GM12878 (cell line): ENCODE data around the gene KMT2E. TPM values are rescaled to one million over a fixed set of nuclear protein-coding genes. Genes with fewer than 3 reads are reported as not detected.

ENCODE experiments used
- ATAC-seq: fragments of 200-7000 bp; cut with Tn5 transposase; 3 replicates; pipeline ENCODE4 v1.9.1; 2020; ENCODE audit warnings: mild to moderate bottlenecking, moderate library complexity
- BruUV-seq: library from RNA; stranded (reverse); fragments of 400-500 nt; replicated peaks from 2 replicates; lab custom pipeline; 2021; lab: Mats Ljungman, UMichigan
- CTCF ChIA-PET: fragments of 300-600 bp; sonication (Branson Sonifier 250); formaldehyde crosslinking; extraction: SDS; loops from one replicate; lab custom pipeline; 2021; ENCODE audit warnings: inconsistent platforms; lab: Yijun Ruan, JAX
- POLR2A ChIA-PET: fragments of 350-600 bp; formaldehyde crosslinking; extraction: SDS; loops from one replicate; lab custom pipeline; 2021; ENCODE audit warnings: inconsistent platforms; lab: Charles Lee
- RAD21 ChIA-PET: fragments of 300-600 bp; sonication (Branson Sonifier 250); formaldehyde crosslinking; loops from one replicate; lab custom pipeline; 2023; ENCODE audit warnings: antibody characterized with exemption; ENCODE audit not compliant: unreplicated experiment; lab: Charles Lee
- SMC1A ChIA-PET: fragments of 300-600 bp; sonication (Branson Sonifier 250); formaldehyde crosslinking; loops from one replicate; lab custom pipeline; 2023; ENCODE audit not compliant: unreplicated experiment, uncharacterized antibody; lab: Charles Lee
- DNase-seq: peaks from one replicate; pipeline ENCODE4 v3.0.0-alpha.2; 2011; ENCODE audit warnings: low read depth, low spot score
- FAIRE-seq: peaks from 3 replicates; lab custom pipeline; 2011; peaks lifted over from hg19 to GRCh38; lab: Jason Lieb, UNC
- H2AFZ ChIP-seq: 2 replicates; pipeline ENCODE4 v1.6.0; 2011; ENCODE audit warnings: low read depth, low read length, control low read depth; ENCODE audit not compliant: control insufficient read depth
- H3K27ac ChIP-seq: 2 replicates; pipeline ENCODE4 v1.5.1; 2011; ENCODE audit warnings: control low read depth; ENCODE audit not compliant: control insufficient read depth, insufficient read depth
- H3K27me3 ChIP-seq, 2 experiments: replicated peaks in 1 of 2; 2 replicates each; pipeline versions ENCODE4 v1.6.0 to v1.6.1; 2011; ENCODE audit warnings: low read length in 1 of 2; ENCODE audit not compliant: control insufficient read depth in 2 of 2, insufficient read depth in 2 of 2
- H3K36me3 ChIP-seq, 2 experiments: 2 replicates each; pipeline ENCODE4 v1.5.1; 2011; ENCODE audit warnings: low read length in 1 of 2; ENCODE audit not compliant: control insufficient read depth in 2 of 2, insufficient read depth in 2 of 2
- H3K4me1 ChIP-seq: 2 replicates; pipeline ENCODE4 v1.6.1; 2011; ENCODE audit warnings: mild to moderate bottlenecking, low read length, moderate library complexity, mixed read lengths; ENCODE audit not compliant: control insufficient read depth, insufficient read depth
- H3K4me2 ChIP-seq: 2 replicates; pipeline ENCODE4 v1.6.0; 2011; ENCODE audit warnings: control low read depth; ENCODE audit not compliant: control insufficient read depth, insufficient read depth
- H3K4me3 ChIP-seq: fragments of 200-600 bp; sonication (generic); 2 replicates; pipeline ENCODE4 v1.5.1; 2016
- H3K79me2 ChIP-seq: 2 replicates; pipeline ENCODE4 v1.6.0; 2011; ENCODE audit warnings: low read length; ENCODE audit not compliant: control insufficient read depth, insufficient read depth
- H3K9ac ChIP-seq: 2 replicates; pipeline ENCODE4 v1.8.0; 2011; ENCODE audit warnings: low read length, control low read depth, mixed read lengths; ENCODE audit not compliant: control insufficient read depth, insufficient read depth
- H3K9me3 ChIP-seq: replicated peaks from 3 replicates; pipeline ENCODE4 v1.5.1; 2011; ENCODE audit warnings: mild to moderate bottlenecking, low read length; ENCODE audit not compliant: control insufficient read depth, insufficient read depth
- H4K20me1 ChIP-seq: 2 replicates; pipeline ENCODE4 v1.6.0; 2011; ENCODE audit not compliant: control insufficient read depth, insufficient read depth
- ASH2L ChIP-seq: fragments of 300-600, 200-600 bp; sonication (generic); IDR thresholded peaks from 2 replicates; pipeline ENCODE4 v1.6.1; 2017; ENCODE audit warnings: low read depth, mild to moderate bottlenecking, borderline replicate concordance
- ATF3 ChIP-seq: IDR thresholded peaks from 2 replicates; pipeline ENCODE4 v1.6.1; 2011; ENCODE audit warnings: low read depth, mild to moderate bottlenecking, low read length, moderate library complexity, borderline replicate concordance; ENCODE audit errors: extremely low read depth
- CEBPB ChIP-seq, 2 experiments: fragments of 150-350 bp in 1 of 2; IDR thresholded peaks; 2 replicates each; pipeline ENCODE4 v1.6.1; 2012 to 2014; ENCODE audit warnings: low read depth in 2 of 2, low read length in 2 of 2, borderline replicate concordance in 1 of 2, inconsistent platforms in 1 of 2
- CREB1 ChIP-seq: IDR thresholded peaks from 2 replicates; pipeline ENCODE4 v1.6.1; 2012; ENCODE audit warnings: low read depth, mild to moderate bottlenecking, inconsistent platforms
- CREM ChIP-seq: IDR thresholded peaks from 2 replicates; pipeline ENCODE4 v1.6.1; 2014; ENCODE audit warnings: antibody characterized with exemption, low read depth
- ELK1 ChIP-seq: IDR thresholded peaks from 2 replicates; pipeline ENCODE4 v1.6.1; 2012; ENCODE audit warnings: low read depth, low read length, improper control_type of control experiment
- KDM1A ChIP-seq: fragments of 200-600 bp; sonication (generic); IDR thresholded peaks from 2 replicates; pipeline ENCODE4 v1.6.1; 2016; ENCODE audit warnings: borderline replicate concordance
- RCOR1 ChIP-seq: conservative IDR thresholded peaks from 2 replicates; pipeline ENCODE4 v1.6.1; 2012; ENCODE audit warnings: low read depth, low read length, improper control_type of control experiment
- RFX5 ChIP-seq: IDR thresholded peaks from 2 replicates; pipeline ENCODE4 v1.6.1; 2011; ENCODE audit warnings: low read depth, low read length, improper control_type of control experiment
- SIX5 ChIP-seq: IDR thresholded peaks from 2 replicates; pipeline ENCODE4 v1.6.1; 2011; ENCODE audit warnings: mild to moderate bottlenecking, low read depth, low read length, moderate library complexity; ENCODE audit not compliant: severe bottlenecking
- SP1 ChIP-seq: IDR thresholded peaks from one replicate; pipeline ENCODE4 v1.6.1; 2011; ENCODE audit warnings: low read depth, low read length
- SREBF1 ChIP-seq: IDR thresholded peaks from 2 replicates; pipeline ENCODE4 v1.6.1; 2012; ENCODE audit warnings: mild to moderate bottlenecking, low read length
- TCF12 ChIP-seq: IDR thresholded peaks from 2 replicates; pipeline ENCODE4 v1.6.1; 2011; ENCODE audit warnings: low read depth, mild to moderate bottlenecking, low read length
- ZBTB33 ChIP-seq: fragments of 450-650 bp; IDR thresholded peaks from 2 replicates; pipeline ENCODE4 v1.6.1; 2017; ENCODE audit warnings: mild to moderate bottlenecking
- ZNF24 ChIP-seq: fragments of 450-650 bp; IDR thresholded peaks from 2 replicates; pipeline ENCODE4 v1.6.1; 2017; ENCODE audit warnings: antibody characterized with exemption, mild to moderate bottlenecking
- WGBS: methylation state at CpG from one replicate; pipeline ENCODE4 v1.1.6; 2016; ENCODE audit warnings: low lambda C conversion rate; ENCODE audit not compliant: insufficient replicate concordance, insufficient coverage; ENCODE audit errors: missing lambda C conversion rate; 5-methylcytosine and 5-hydroxymethylcytosine counted together
- in situ Hi-C: fragments of 300-500 bp; cut with MboI; formaldehyde crosslinking; loops from 9 replicates; pipeline ENCODE4 v1.14.3; 2018; ENCODE audit warnings: mixed read lengths
- intact Hi-C: fragments of 100-400 bp; cut with micrococcal nuclease; formaldehyde crosslinking; loops from one replicate; pipeline ENCODE4 v1.14.2; 2022; ENCODE audit not compliant: unreplicated experiment
- polyA plus RNA-seq, 11 experiments: library from polyadenylated mRNA; depleted of rRNA in 4 of 11; unstranded in 6 of 11; stranded (reverse) in 5 of 11; fragments of >200 nt; fragmentation: Nextera tagmentation in 4 of 11; fragmentation: Illumina TruSeq in 1 of 11; extraction: Ambion mirVana in 4 of 11; extraction: Trizol in 1 of 11; gene quantifications; 1 replicate in 1 of 11; 2 replicates in 10 of 11; pipeline versions ENCODE4 v1.2.1 to v1.2.3, GENCODE V29; 2011 to 2016; ENCODE audit warnings: inconsistent platforms in 2 of 11, missing spikeins in 2 of 11, low read depth in 1 of 11
- total RNA-seq, 4 experiments: library from RNA; depleted of rRNA in 3 of 4; stranded (reverse); fragments of >200 nt in 3 of 4; fragmentation: Illumina TruSeq in 1 of 4; extraction: Trizol in 1 of 4; gene quantifications; 2 replicates each; pipeline versions ENCODE4 v1.2.1 to v1.2.3, GENCODE V29; 2013 to 2021

KMT2E gene
- total and polyA plus RNA-seq, 10 of the 15 experiments (the other 5 are each of a cell fraction or from before 2014, with no cell fraction given), result 13.2 to 68.1 (median 34.1) TPM

- no peak for TF ChIP-seq ATF3
Observed at GRCh38 chr7:105084581-105084980, 70.6 kb downstream of the KMT2E start (continued).

- ChIA-PET CTCF (interaction anchor here (0.6 to 1.4 kb wide), 2 partner anchors 103 to 464 kb away, joined by 3 to 4 read pairs; no protein-coding TSS in a partner anchor), RAD21 (interaction anchor here (0.7 to 1.0 kb wide), 2 partner anchors 106 to 209 kb away, joined by 3 read pairs; no protein-coding TSS in a partner anchor), SMC1A (interaction anchor here (1.7 to 1.9 kb wide), 4 partner anchors 8 to 106 kb away, joined by 4 to 9 read pairs (median 4); no protein-coding TSS in a partner anchor), POLR2A (interaction anchor here (0.7 kb wide), 1 partner anchor 21 kb away, joined by 3 read pairs; no protein-coding TSS in a partner anchor)
- intact Hi-C loops (no loop called here), in situ Hi-C loops (loop anchor here (25.0 kb wide), 1 partner anchor 1750 kb away; the partner anchor contains the start of genes DNAJC2 and PSMC2)
- no peak for DNase-seq
- WGBS, result 98% methylated on average over 3 of the region's 3 CpGs
- no peak for FAIRE-seq
- TF ChIP-seq TCF12, result no peak
- no peak for TF ChIP-seq KDM1A
- no peak for TF ChIP-seq ZBTB33
- no peak for TF ChIP-seq SIX5
- TF ChIP-seq RCOR1, result no peak
- TF ChIP-seq CEBPB (IDR thresholded peaks at IDR 0.05; ENCODE audit: borderline replicate concordance in 1 of 2, low read depth in 2 of 2, low read length in 2 of 2), result no peak
- no peak for TF ChIP-seq SREBF1
- no peak for TF ChIP-seq SP1
- no peak for TF ChIP-seq CREM
- TF ChIP-seq ELK1, result no peak
- no peak for TF ChIP-seq CREB1
- no peak for TF ChIP-seq ASH2L
- no peak for TF ChIP-seq ZNF24
- TF ChIP-seq ATF3, result no peak
- TF ChIP-seq RFX5, result no peak
- H2AFZ ChIP-seq, result no peak overlapping the region
- no peak overlapping the region for H3K4me3 ChIP-seq
- BruUV-seq, result no TSS peak
- H4K20me1 ChIP-seq, result no peaks in the 10 kb centered on the region
- peaks cover 1 to 25% of the 10 kb centered on the region in 2 experiments for H3K36me3 ChIP-seq
- no peaks in the 10 kb centered on the region for H3K27me3 ChIP-seq
- no peak overlapping the region for H3K9ac ChIP-seq
- no peak for ATAC-seq
- no peak overlapping the region for H3K4me2 ChIP-seq
- H3K79me2 ChIP-seq, result no peaks in the 10 kb centered on the region; the same call in 1 of the 2 replicates
- H3K4me1 ChIP-seq, result no peaks in the 10 kb centered on the region
- H3K9me3 ChIP-seq, result no peaks in the 10 kb centered on the region
- H3K27ac ChIP-seq, result no peak overlapping the region
Observed at GRCh38 chr7:105086850-105087249, 72.8 kb downstream of the KMT2E start.
